GM12878 (cell line): ENCODE measurements around the gene LMBRD1. TPM values are rescaled to one million over a fixed set of nuclear protein-coding genes. Genes with fewer than 3 reads are reported as not detected.

Source experiments
- ATAC-seq: fragments of 200-7000 bp; cut with Tn5 transposase; 3 replicates; pipeline ENCODE4 v1.9.1; 2020; ENCODE audit warnings: mild to moderate bottlenecking, moderate library complexity
- BruUV-seq: library from RNA; stranded (reverse); fragments of 400-500 nt; replicated peaks from 2 replicates; lab custom pipeline; 2021; lab: Mats Ljungman, UMichigan
- CTCF ChIA-PET: fragments of 300-600 bp; sonication (Branson Sonifier 250); formaldehyde crosslinking; extraction: SDS; loops from one replicate; lab custom pipeline; 2021; ENCODE audit warnings: inconsistent platforms; lab: Yijun Ruan, JAX
- POLR2A ChIA-PET: fragments of 350-600 bp; formaldehyde crosslinking; extraction: SDS; loops from one replicate; lab custom pipeline; 2021; ENCODE audit warnings: inconsistent platforms; lab: Charles Lee
- RAD21 ChIA-PET: fragments of 300-600 bp; sonication (Branson Sonifier 250); formaldehyde crosslinking; loops from one replicate; lab custom pipeline; 2023; ENCODE audit warnings: antibody characterized with exemption; ENCODE audit not compliant: unreplicated experiment; lab: Charles Lee
- SMC1A ChIA-PET: fragments of 300-600 bp; sonication (Branson Sonifier 250); formaldehyde crosslinking; loops from one replicate; lab custom pipeline; 2023; ENCODE audit not compliant: unreplicated experiment, uncharacterized antibody; lab: Charles Lee
- DNase-seq: peaks from one replicate; pipeline ENCODE4 v3.0.0-alpha.2; 2011; ENCODE audit warnings: low read depth, low spot score
- FAIRE-seq: peaks from 3 replicates; lab custom pipeline; 2011; peaks lifted over from hg19 to GRCh38; lab: Jason Lieb, UNC
- H2AFZ ChIP-seq: 2 replicates; pipeline ENCODE4 v1.6.0; 2011; ENCODE audit warnings: low read depth, low read length, control low read depth; ENCODE audit not compliant: control insufficient read depth
- H3K27ac ChIP-seq: 2 replicates; pipeline ENCODE4 v1.5.1; 2011; ENCODE audit warnings: control low read depth; ENCODE audit not compliant: control insufficient read depth, insufficient read depth
- H3K27me3 ChIP-seq, 2 experiments: replicated peaks in 1 of 2; 2 replicates each; pipeline versions ENCODE4 v1.6.0 to v1.6.1; 2011; ENCODE audit warnings: low read length in 1 of 2; ENCODE audit not compliant: control insufficient read depth in 2 of 2, insufficient read depth in 2 of 2
- H3K36me3 ChIP-seq, 2 experiments: 2 replicates each; pipeline ENCODE4 v1.5.1; 2011; ENCODE audit warnings: low read length in 1 of 2; ENCODE audit not compliant: control insufficient read depth in 2 of 2, insufficient read depth in 2 of 2
- H3K4me1 ChIP-seq: 2 replicates; pipeline ENCODE4 v1.6.1; 2011; ENCODE audit warnings: mild to moderate bottlenecking, low read length, moderate library complexity, mixed read lengths; ENCODE audit not compliant: control insufficient read depth, insufficient read depth
- H3K4me2 ChIP-seq: 2 replicates; pipeline ENCODE4 v1.6.0; 2011; ENCODE audit warnings: control low read depth; ENCODE audit not compliant: control insufficient read depth, insufficient read depth
- H3K4me3 ChIP-seq: fragments of 200-600 bp; sonication (generic); 2 replicates; pipeline ENCODE4 v1.5.1; 2016
- H3K79me2 ChIP-seq: 2 replicates; pipeline ENCODE4 v1.6.0; 2011; ENCODE audit warnings: low read length; ENCODE audit not compliant: control insufficient read depth, insufficient read depth
- H3K9ac ChIP-seq: 2 replicates; pipeline ENCODE4 v1.8.0; 2011; ENCODE audit warnings: low read length, control low read depth, mixed read lengths; ENCODE audit not compliant: control insufficient read depth, insufficient read depth
- H3K9me3 ChIP-seq: replicated peaks from 3 replicates; pipeline ENCODE4 v1.5.1; 2011; ENCODE audit warnings: mild to moderate bottlenecking, low read length; ENCODE audit not compliant: control insufficient read depth, insufficient read depth
- H4K20me1 ChIP-seq: 2 replicates; pipeline ENCODE4 v1.6.0; 2011; ENCODE audit not compliant: control insufficient read depth, insufficient read depth
- BCL3 ChIP-seq: IDR thresholded peaks from 2 replicates; pipeline ENCODE4 v1.6.1; 2011; ENCODE audit warnings: borderline replicate concordance, low read depth, mild to moderate bottlenecking, moderate library complexity, low read length; ENCODE audit not compliant: insufficient read depth, poor library complexity, severe bottlenecking
- ESRRA ChIP-seq: IDR thresholded peaks from 2 replicates; pipeline ENCODE4 v1.6.1; 2012; ENCODE audit warnings: mild to moderate bottlenecking, low read length, improper control_type of control experiment
- FOXK2 ChIP-seq: fragments of 450-650 bp; IDR thresholded peaks from 2 replicates; pipeline ENCODE4 v1.6.1; 2017; ENCODE audit warnings: mild to moderate bottlenecking, moderate library complexity
- KAT2A ChIP-seq: conservative IDR thresholded peaks from 2 replicates; pipeline ENCODE4 v1.6.1; 2011; ENCODE audit warnings: low read depth, low read length; ENCODE audit not compliant: control insufficient read depth
- MAX ChIP-seq: IDR thresholded peaks from 2 replicates; pipeline ENCODE4 v1.6.1; 2012; ENCODE audit warnings: low read depth, low read length, improper control_type of control experiment
- NBN ChIP-seq: fragments of 450-650 bp; IDR thresholded peaks from 2 replicates; pipeline ENCODE4 v1.6.1; 2016
- NR2F1 ChIP-seq: fragments of 450-650 bp; conservative IDR thresholded peaks from 2 replicates; pipeline ENCODE4 v1.6.1; 2017; ENCODE audit warnings: mild to moderate bottlenecking
- NRF1 ChIP-seq: conservative IDR thresholded peaks from 2 replicates; pipeline ENCODE4 v1.6.1; 2011; ENCODE audit warnings: mild to moderate bottlenecking, low read depth, low read length, improper control_type of control experiment
- TBL1XR1 ChIP-seq: IDR thresholded peaks from 2 replicates; pipeline ENCODE4 v1.6.1; 2012; ENCODE audit warnings: low read depth, low read length, improper control_type of control experiment
- TCF12 ChIP-seq: IDR thresholded peaks from 2 replicates; pipeline ENCODE4 v1.6.1; 2011; ENCODE audit warnings: low read depth, mild to moderate bottlenecking, low read length
- TCF3 ChIP-seq: IDR thresholded peaks from 2 replicates; pipeline ENCODE4 v1.6.1; 2012; ENCODE audit warnings: low read depth, mild to moderate bottlenecking, low read length, borderline replicate concordance; ENCODE audit not compliant: insufficient read depth
- ZBTB11 ChIP-seq: fragments of 450-650 bp; formaldehyde crosslinking; IDR thresholded peaks from 2 replicates; pipeline ENCODE4 v1.5.0; 2022; ENCODE audit warnings: mild to moderate bottlenecking, missing genetic modification characterization
- ZNF24 ChIP-seq: fragments of 450-650 bp; IDR thresholded peaks from 2 replicates; pipeline ENCODE4 v1.6.1; 2017; ENCODE audit warnings: antibody characterized with exemption, mild to moderate bottlenecking
- WGBS: methylation state at CpG from one replicate; pipeline ENCODE4 v1.1.6; 2016; ENCODE audit warnings: low lambda C conversion rate; ENCODE audit not compliant: insufficient replicate concordance, insufficient coverage; ENCODE audit errors: missing lambda C conversion rate; 5-methylcytosine and 5-hydroxymethylcytosine counted together
- in situ Hi-C: fragments of 300-500 bp; cut with MboI; formaldehyde crosslinking; loops from 9 replicates; pipeline ENCODE4 v1.14.3; 2018; ENCODE audit warnings: mixed read lengths
- intact Hi-C: fragments of 100-400 bp; cut with micrococcal nuclease; formaldehyde crosslinking; loops from one replicate; pipeline ENCODE4 v1.14.2; 2022; ENCODE audit not compliant: unreplicated experiment
- polyA plus RNA-seq, 11 experiments: library from polyadenylated mRNA; depleted of rRNA in 4 of 11; unstranded in 6 of 11; stranded (reverse) in 5 of 11; fragments of >200 nt; fragmentation: Nextera tagmentation in 4 of 11; fragmentation: Illumina TruSeq in 1 of 11; extraction: Ambion mirVana in 4 of 11; extraction: Trizol in 1 of 11; gene quantifications; 1 replicate in 1 of 11; 2 replicates in 10 of 11; pipeline versions ENCODE4 v1.2.1 to v1.2.3, GENCODE V29; 2011 to 2016; ENCODE audit warnings: inconsistent platforms in 2 of 11, missing spikeins in 2 of 11, low read depth in 1 of 11
- total RNA-seq, 4 experiments: library from RNA; depleted of rRNA in 3 of 4; stranded (reverse); fragments of >200 nt in 3 of 4; fragmentation: Illumina TruSeq in 1 of 4; extraction: Trizol in 1 of 4; gene quantifications; 2 replicates each; pipeline versions ENCODE4 v1.2.1 to v1.2.3, GENCODE V29; 2013 to 2021
- TF ChIP-seq, protein P1 (sequence below): fragments of 450-650 bp; conservative IDR thresholded peaks from 2 replicates; pipeline ENCODE4 v1.6.1; 2017; ENCODE audit warnings: mild to moderate bottlenecking, moderate library complexity
- TF ChIP-seq, protein P2 (sequence below): IDR thresholded peaks from 2 replicates; pipeline ENCODE4 v1.6.1; 2012; ENCODE audit warnings: mild to moderate bottlenecking, low read depth, low read length

LMBRD1 gene
- total and polyA plus RNA-seq, 10 of the 15 experiments (the other 5 are each of a cell fraction or from before 2014, with no cell fraction given) = 20.0 to 82.1 (median 27.2) TPM

- WGBS = 98% methylated on average over 3 of the region's 3 CpGs
- RAD21 ChIA-PET = no interaction called here
- H3K27me3 ChIP-seq = no peaks in the 10 kb centered on the region
- no peak overlapping the region for H3K9ac ChIP-seq
- H3K4me1 ChIP-seq = no peaks in the 10 kb centered on the region
- FAIRE-seq = no peak
- intact Hi-C loops (no loop called here), in situ Hi-C loops (no loop called here)
- H3K4me2 ChIP-seq = no peak overlapping the region
- SMC1A ChIA-PET = no interaction called here
- no peaks in the 10 kb centered on the region for H4K20me1 ChIP-seq
- H3K79me2 ChIP-seq = no peaks in the 10 kb centered on the region
- POLR2A ChIA-PET = no interaction called here
- no peak overlapping the region for H3K4me3 ChIP-seq
- no peak overlapping the region for H3K27ac ChIP-seq
- peaks cover 2% of the 10 kb centered on the region; the same call in 1 of the 3 replicates for H3K9me3 ChIP-seq
- DNase-seq = no peak
- no TSS peak for BruUV-seq
- peaks cover 8 to 16% of the 10 kb centered on the region in 2 experiments for H3K36me3 ChIP-seq
- CTCF ChIA-PET = interaction anchor here (0.6 kb wide), 1 partner anchor 117 kb away, joined by 3 read pairs; no protein-coding TSS in a partner anchor
- H2AFZ ChIP-seq = no peak overlapping the region
- no peak for ATAC-seq
- TF ChIP-seq TCF12 (no peak), ZBTB11 (no peak), TBL1XR1 (no peak), KAT2A (no peak), FOXK2 (no peak), BCL3 (no peak), ZNF24 (no peak), NR2F1 (no peak), NRF1 (no peak), NBN (no peak), TCF3 (no peak), ESRRA (no peak), MAX (no peak)
- TF ChIP-seq, protein P1, sequence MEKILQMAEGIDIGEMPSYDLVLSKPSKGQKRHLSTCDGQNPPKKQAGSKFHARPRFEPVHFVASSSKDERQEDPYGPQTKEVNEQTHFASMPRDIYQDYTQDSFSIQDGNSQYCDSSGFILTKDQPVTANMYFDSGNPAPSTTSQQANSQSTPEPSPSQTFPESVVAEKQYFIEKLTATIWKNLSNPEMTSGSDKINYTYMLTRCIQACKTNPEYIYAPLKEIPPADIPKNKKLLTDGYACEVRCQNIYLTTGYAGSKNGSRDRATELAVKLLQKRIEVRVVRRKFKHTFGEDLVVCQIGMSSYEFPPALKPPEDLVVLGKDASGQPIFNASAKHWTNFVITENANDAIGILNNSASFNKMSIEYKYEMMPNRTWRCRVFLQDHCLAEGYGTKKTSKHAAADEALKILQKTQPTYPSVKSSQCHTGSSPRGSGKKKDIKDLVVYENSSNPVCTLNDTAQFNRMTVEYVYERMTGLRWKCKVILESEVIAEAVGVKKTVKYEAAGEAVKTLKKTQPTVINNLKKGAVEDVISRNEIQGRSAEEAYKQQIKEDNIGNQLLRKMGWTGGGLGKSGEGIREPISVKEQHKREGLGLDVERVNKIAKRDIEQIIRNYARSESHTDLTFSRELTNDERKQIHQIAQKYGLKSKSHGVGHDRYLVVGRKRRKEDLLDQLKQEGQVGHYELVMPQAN = no peak
- TF ChIP-seq, protein P2, sequence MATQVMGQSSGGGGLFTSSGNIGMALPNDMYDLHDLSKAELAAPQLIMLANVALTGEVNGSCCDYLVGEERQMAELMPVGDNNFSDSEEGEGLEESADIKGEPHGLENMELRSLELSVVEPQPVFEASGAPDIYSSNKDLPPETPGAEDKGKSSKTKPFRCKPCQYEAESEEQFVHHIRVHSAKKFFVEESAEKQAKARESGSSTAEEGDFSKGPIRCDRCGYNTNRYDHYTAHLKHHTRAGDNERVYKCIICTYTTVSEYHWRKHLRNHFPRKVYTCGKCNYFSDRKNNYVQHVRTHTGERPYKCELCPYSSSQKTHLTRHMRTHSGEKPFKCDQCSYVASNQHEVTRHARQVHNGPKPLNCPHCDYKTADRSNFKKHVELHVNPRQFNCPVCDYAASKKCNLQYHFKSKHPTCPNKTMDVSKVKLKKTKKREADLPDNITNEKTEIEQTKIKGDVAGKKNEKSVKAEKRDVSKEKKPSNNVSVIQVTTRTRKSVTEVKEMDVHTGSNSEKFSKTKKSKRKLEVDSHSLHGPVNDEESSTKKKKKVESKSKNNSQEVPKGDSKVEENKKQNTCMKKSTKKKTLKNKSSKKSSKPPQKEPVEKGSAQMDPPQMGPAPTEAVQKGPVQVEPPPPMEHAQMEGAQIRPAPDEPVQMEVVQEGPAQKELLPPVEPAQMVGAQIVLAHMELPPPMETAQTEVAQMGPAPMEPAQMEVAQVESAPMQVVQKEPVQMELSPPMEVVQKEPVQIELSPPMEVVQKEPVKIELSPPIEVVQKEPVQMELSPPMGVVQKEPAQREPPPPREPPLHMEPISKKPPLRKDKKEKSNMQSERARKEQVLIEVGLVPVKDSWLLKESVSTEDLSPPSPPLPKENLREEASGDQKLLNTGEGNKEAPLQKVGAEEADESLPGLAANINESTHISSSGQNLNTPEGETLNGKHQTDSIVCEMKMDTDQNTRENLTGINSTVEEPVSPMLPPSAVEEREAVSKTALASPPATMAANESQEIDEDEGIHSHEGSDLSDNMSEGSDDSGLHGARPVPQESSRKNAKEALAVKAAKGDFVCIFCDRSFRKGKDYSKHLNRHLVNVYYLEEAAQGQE = no peak
Observed at GRCh38 chr6:69722683-69723082, 74.1 kb downstream of the LMBRD1 start.
